ENCODE results near the gene MAK. TPM values are rescaled to one million over a fixed set of nuclear protein-coding genes. Genes with fewer than 3 reads are reported as not detected.

MAK gene
- total and polyA plus RNA-seq, 2 experiments from 2014 or later: 0.35 to 1.6 TPM

DNA sequence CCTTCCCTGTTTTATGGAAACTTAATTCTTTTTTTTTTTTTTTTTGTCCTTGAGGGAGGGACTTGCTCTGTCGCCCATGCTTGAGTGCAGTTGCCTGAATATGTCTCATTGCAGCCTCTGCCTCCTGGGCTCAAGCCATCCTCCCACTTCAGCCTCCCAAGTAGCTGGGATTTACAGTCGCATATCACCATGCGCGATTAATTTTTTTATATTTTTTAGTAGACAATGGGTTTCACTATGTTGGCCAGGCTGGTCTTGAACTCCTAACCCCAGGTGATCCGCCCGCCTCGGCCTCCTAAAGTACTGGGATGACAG is 114.8 kb downstream of the MAK start:
- Mint-ChIP-seq H3K4me1 (peaks cover 26% of the 10 kb centered on the region), H3K4me3 (peak overlapping the region; percentile 96), H3K9me3 (peaks cover 24% of the 10 kb centered on the region), H3K36me3 (ENCODE audit: low read depth) (peaks cover 54% of the 10 kb centered on the region), H3K27me3 (ENCODE audit: insufficient read depth, low read depth, poor library complexity) (peaks cover 13% of the 10 kb centered on the region), H3K27ac (peak overlapping the region; percentile 98)
- Histone ChIP-seq H3K36me3 (ENCODE audit: insufficient read depth) (peaks cover 5% of the 10 kb centered on the region; the same call in 1 of the 2 replicates), H3K4me3 (peak overlapping the region; percentile 71), H3K9me2 (ENCODE audit: insufficient read depth) (no peaks in the 10 kb centered on the region), H3K79me2 (replicated peaks; ENCODE audit: insufficient read depth) (peaks cover 29% of the 10 kb centered on the region), H4K20me1 (replicated peaks; ENCODE audit: insufficient read depth) (no peaks in the 10 kb centered on the region), H3K4me1 (ENCODE audit: insufficient read depth) (peaks cover 19% of the 10 kb centered on the region), H3K4me2 (peak overlapping the region; percentile 85), H3F3A (replicated peaks; ENCODE audit: low read depth) (peaks cover 23% of the 10 kb centered on the region), H3K27me3 (ENCODE audit: insufficient read depth) (no peaks in the 10 kb centered on the region), H2AFZ (no peak overlapping the region), H3K27ac (ENCODE audit: low read depth) (peak overlapping the region; percentile 100)
- ATAC-seq (no peak), DNase-seq (ENCODE audit: low spot score) (no peak)
- TF ChIP-seq CTCF (conservative IDR thresholded peaks at IDR 0.05; ENCODE audit: low read depth in 2 of 2) (no peak), EZH2 (IDR thresholded peaks at IDR 0.05; ENCODE audit: low read depth, unreplicated experiment) (no peak), ETS1 (IDR thresholded peaks at IDR 0.05) (no peak), STAT1 (IDR thresholded peaks at IDR 0.05; ENCODE audit: unreplicated experiment) (no peak), ZNF331 (CRISPR knock-in tag; IDR thresholded peaks at IDR 0.05; ENCODE audit: low read depth) (no peak), CREB1 (CRISPR knock-in tag; IDR thresholded peaks at IDR 0.05; ENCODE audit: low read depth) (no peak), REST (IDR thresholded peaks at IDR 0.05; ENCODE audit: unreplicated experiment) (no peak), POLR2AphosphoS5 (IDR thresholded peaks at IDR 0.05; ENCODE audit: low read depth) (no peak), ZNF114 (CRISPR knock-in tag; IDR thresholded peaks at IDR 0.05) (no peak), JUNB (IDR thresholded peaks at IDR 0.05; ENCODE audit: unreplicated experiment) (no peak), EZH2phosphoT487 (IDR thresholded peaks at IDR 0.05; ENCODE audit: unreplicated experiment) (no peak), NANOG (IDR thresholded peaks at IDR 0.05; ENCODE audit: borderline replicate concordance) (no peak)
- TF ChIP-seq, protein P1, sequence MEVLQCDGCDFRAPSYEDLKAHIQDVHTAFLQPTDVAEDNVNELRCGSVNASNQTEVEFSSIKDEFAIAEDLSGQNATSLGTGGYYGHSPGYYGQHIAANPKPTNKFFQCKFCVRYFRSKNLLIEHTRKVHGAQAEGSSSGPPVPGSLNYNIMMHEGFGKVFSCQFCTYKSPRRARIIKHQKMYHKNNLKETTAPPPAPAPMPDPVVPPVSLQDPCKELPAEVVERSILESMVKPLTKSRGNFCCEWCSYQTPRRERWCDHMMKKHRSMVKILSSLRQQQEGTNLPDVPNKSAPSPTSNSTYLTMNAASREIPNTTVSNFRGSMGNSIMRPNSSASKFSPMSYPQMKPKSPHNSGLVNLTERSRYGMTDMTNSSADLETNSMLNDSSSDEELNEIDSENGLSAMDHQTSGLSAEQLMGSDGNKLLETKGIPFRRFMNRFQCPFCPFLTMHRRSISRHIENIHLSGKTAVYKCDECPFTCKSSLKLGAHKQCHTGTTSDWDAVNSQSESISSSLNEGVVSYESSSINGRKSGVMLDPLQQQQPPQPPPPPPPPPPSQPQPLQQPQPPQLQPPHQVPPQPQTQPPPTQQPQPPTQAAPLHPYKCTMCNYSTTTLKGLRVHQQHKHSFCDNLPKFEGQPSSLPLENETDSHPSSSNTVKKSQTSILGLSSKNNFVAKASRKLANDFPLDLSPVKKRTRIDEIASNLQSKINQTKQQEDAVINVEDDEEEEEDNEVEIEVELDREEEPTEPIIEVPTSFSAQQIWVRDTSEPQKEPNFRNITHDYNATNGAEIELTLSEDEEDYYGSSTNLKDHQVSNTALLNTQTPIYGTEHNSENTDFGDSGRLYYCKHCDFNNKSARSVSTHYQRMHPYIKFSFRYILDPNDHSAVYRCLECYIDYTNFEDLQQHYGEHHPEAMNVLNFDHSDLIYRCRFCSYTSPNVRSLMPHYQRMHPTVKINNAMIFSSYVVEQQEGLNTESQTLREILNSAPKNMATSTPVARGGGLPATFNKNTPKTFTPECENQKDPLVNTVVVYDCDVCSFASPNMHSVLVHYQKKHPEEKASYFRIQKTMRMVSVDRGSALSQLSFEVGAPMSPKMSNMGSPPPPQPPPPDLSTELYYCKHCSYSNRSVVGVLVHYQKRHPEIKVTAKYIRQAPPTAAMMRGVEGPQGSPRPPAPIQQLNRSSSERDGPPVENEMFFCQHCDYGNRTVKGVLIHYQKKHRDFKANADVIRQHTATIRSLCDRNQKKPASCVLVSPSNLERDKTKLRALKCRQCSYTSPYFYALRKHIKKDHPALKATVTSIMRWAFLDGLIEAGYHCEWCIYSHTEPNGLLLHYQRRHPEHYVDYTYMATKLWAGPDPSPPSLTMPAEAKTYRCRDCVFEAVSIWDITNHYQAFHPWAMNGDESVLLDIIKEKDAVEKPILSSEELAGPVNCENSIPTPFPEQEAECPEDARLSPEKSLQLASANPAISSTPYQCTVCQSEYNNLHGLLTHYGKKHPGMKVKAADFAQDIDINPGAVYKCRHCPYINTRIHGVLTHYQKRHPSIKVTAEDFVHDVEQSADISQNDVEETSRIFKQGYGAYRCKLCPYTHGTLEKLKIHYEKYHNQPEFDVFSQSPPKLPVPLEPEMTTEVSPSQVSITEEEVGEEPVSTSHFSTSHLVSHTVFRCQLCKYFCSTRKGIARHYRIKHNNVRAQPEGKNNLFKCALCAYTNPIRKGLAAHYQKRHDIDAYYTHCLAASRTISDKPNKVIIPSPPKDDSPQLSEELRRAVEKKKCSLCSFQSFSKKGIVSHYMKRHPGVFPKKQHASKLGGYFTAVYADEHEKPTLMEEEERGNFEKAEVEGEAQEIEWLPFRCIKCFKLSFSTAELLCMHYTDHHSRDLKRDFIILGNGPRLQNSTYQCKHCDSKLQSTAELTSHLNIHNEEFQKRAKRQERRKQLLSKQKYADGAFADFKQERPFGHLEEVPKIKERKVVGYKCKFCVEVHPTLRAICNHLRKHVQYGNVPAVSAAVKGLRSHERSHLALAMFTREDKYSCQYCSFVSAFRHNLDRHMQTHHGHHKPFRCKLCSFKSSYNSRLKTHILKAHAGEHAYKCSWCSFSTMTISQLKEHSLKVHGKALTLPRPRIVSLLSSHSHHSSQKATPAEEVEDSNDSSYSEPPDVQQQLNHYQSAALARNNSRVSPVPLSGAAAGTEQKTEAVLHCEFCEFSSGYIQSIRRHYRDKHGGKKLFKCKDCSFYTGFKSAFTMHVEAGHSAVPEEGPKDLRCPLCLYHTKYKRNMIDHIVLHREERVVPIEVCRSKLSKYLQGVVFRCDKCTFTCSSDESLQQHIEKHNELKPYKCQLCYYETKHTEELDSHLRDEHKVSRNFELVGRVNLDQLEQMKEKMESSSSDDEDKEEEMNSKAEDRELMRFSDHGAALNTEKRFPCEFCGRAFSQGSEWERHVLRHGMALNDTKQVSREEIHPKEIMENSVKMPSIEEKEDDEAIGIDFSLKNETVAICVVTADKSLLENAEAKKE (CRISPR knock-in tag; IDR thresholded peaks at IDR 0.05): no peak
